H1 (cell line): ENCODE results near the gene NUSAP1.

Experiments
- CHD2 ChIP-seq: IDR thresholded peaks from 2 replicates; pipeline ENCODE4 v1.6.1; 2012; ENCODE audit warnings: low read length, improper control_type of control experiment
- KDM4A ChIP-seq: IDR thresholded peaks from one replicate; pipeline ENCODE4 v1.7.1; 2012; ENCODE audit warnings: low read depth, mild to moderate bottlenecking, moderate library complexity, low read length, inconsistent platforms; ENCODE audit not compliant: severe bottlenecking
- SIN3A ChIP-seq, 2 experiments: IDR thresholded peaks in 1 of 2; conservative IDR thresholded peaks in 1 of 2; 2 replicates each; pipeline ENCODE4 v1.6.1; 2011 to 2012; ENCODE audit warnings: low read length in 2 of 2, improper control_type of control experiment in 1 of 2, low read depth in 1 of 2, mild to moderate bottlenecking in 1 of 2
- SP1 ChIP-seq: IDR thresholded peaks from 2 replicates; pipeline ENCODE4 v1.6.1; 2011; ENCODE audit warnings: low read depth, low read length
- TF ChIP-seq, protein P1 (sequence below), 3 experiments: IDR thresholded peaks; 1 replicate in 2 of 3; 2 replicates in 1 of 3; pipeline versions ENCODE4 v1.5.1 to v1.6.1; 2011; ENCODE audit warnings: low read length in 3 of 3, mild to moderate bottlenecking in 3 of 3, inconsistent platforms in 2 of 3, low read depth in 1 of 3, moderate library complexity in 1 of 3; ENCODE audit not compliant: insufficient read depth in 1 of 3; ENCODE audit errors: control extremely low read depth in 1 of 3

DNA sequence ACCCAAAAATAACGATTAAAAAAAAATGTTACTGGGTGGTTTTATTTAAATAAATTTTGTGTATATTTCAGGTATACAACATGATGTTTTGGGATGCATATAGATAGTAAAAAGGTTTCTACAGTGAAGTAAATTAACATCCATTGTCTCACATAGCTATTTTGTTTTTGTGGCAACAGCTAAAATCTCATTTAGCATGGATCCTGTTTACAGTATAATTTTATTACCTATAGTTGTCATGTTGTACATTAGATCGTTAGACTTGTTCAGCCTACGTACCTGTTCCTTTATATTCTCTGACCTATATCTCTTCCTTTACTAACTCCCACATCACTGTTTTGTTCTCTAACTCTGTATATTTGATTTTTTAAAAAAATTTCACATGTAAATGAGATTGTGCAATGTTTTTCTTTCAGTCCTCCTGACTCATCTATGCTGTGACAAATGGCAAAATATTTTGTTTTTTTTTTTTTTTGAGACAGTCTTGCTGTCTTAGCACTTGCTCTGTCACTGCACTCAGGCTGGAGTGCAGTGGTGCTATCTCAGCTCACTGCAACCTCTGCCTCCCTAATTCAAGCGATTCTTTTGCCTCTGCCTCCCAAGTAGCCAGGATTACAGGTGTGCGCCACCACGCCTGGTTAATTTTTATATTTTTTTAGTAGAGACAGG is 45.9 kb upstream of the NUSAP1 start:
- TF ChIP-seq, protein P1, sequence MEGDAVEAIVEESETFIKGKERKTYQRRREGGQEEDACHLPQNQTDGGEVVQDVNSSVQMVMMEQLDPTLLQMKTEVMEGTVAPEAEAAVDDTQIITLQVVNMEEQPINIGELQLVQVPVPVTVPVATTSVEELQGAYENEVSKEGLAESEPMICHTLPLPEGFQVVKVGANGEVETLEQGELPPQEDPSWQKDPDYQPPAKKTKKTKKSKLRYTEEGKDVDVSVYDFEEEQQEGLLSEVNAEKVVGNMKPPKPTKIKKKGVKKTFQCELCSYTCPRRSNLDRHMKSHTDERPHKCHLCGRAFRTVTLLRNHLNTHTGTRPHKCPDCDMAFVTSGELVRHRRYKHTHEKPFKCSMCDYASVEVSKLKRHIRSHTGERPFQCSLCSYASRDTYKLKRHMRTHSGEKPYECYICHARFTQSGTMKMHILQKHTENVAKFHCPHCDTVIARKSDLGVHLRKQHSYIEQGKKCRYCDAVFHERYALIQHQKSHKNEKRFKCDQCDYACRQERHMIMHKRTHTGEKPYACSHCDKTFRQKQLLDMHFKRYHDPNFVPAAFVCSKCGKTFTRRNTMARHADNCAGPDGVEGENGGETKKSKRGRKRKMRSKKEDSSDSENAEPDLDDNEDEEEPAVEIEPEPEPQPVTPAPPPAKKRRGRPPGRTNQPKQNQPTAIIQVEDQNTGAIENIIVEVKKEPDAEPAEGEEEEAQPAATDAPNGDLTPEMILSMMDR (IDR thresholded peaks at IDR 0.05; ENCODE audit: control extremely low read depth in 1 of 3, insufficient read depth in 1 of 3, low read depth in 1 of 3, low read length in 3 of 3) = no peak
- TF ChIP-seq KDM4A = no peak
- no peak for TF ChIP-seq CHD2
- no peak for TF ChIP-seq SIN3A (conservative IDR thresholded peaks at IDR 0.05 in 1 of 2, IDR thresholded peaks at IDR 0.05 in 1 of 2; ENCODE audit: low read depth in 1 of 2, low read length in 2 of 2)
- TF ChIP-seq SP1 = no peak
